Measurements from ENCODE around the gene GTPBP3.

The GTPBP3 gene

GRCh38 chr19:17380426-17381138 lies 43.2 kb downstream of the GTPBP3 start:
- no peak for DNase-seq (ENCODE audit: low read depth in 2 of 2)

GRCh38 chr19:17385878-17386611 lies 48.7 kb downstream of the GTPBP3 start:
- DNase-seq (ENCODE audit: low read depth in 2 of 2) = no peak

- DNase-seq (ENCODE audit: low read depth in 2 of 2) = no peak
These were observed 51.9 kb downstream of the GTPBP3 start for GRCh38 chr19:17389288-17389687.

- DNase-seq (ENCODE audit: low read depth in 2 of 2) = no peak
These were observed 52.8 kb downstream of the GTPBP3 start for GRCh38 chr19:17389957-17390664.

GRCh38 chr19:17390665-17391370 lies 53.5 kb downstream of the GTPBP3 start:
- peak; percentile 69 to 70 for DNase-seq (ENCODE audit: low read depth in 2 of 2)

GRCh38 chr19:17391371-17392151 lies 54.2 kb downstream of the GTPBP3 start:
- no peak for DNase-seq (ENCODE audit: low read depth in 2 of 2)
